ENCODE data around the gene QSOX2.

GRCh38 chr9:136201609-136202453 is 43.8 kb downstream of the QSOX2 start:
- TF ChIP-seq EZH2 (IDR thresholded peaks at IDR 0.05; ENCODE audit: low read depth, unreplicated experiment) (peak; percentile 69), CTCF (conservative IDR thresholded peaks at IDR 0.05; ENCODE audit: low read depth in 2 of 2) (no peak), REST (IDR thresholded peaks at IDR 0.05; ENCODE audit: unreplicated experiment) (peak; percentile 77)
